ENCODE results near the gene QSOX2.

Gene QSOX2

DNA sequence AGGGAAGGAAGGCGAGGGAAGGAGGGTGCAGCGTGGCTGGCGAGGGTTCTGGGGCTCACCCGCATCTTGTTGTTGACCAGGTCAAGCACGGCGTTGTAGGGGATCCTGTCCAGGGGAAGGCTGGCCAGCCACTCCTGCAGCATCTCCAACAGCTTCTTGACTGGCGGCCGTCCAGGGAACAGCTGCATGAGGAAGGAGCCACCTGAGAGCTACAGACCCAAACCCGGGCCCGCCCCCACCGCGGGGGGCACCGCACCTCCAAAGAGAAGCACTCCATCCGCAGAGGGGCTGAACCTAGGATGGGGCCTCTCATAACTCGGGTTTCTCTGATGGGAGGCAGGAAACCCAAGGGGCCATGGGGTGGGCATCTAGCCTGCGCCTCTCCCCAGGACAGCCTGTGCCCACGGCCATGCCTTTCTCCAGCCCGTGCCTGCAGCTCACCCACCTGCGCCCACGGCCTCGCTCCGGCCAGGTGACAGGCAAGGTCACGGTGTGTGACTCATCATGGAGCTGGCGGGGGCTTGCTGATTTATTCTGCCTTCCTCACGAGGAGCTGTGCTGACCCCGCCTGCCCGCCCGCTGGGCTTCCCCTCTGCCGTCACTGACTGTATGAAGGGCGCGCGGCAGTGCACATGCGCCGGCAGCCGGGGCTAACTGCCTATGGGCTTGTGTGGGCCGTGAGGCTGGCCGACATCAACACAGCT lies 28.9 kb downstream of the QSOX2 start:
- H3K36me3 ChIP-seq (ENCODE audit: control insufficient read depth, insufficient read depth, low read length) = peaks cover 39% of the 10 kb centered on the region
- TF ChIP-seq, protein P1, sequence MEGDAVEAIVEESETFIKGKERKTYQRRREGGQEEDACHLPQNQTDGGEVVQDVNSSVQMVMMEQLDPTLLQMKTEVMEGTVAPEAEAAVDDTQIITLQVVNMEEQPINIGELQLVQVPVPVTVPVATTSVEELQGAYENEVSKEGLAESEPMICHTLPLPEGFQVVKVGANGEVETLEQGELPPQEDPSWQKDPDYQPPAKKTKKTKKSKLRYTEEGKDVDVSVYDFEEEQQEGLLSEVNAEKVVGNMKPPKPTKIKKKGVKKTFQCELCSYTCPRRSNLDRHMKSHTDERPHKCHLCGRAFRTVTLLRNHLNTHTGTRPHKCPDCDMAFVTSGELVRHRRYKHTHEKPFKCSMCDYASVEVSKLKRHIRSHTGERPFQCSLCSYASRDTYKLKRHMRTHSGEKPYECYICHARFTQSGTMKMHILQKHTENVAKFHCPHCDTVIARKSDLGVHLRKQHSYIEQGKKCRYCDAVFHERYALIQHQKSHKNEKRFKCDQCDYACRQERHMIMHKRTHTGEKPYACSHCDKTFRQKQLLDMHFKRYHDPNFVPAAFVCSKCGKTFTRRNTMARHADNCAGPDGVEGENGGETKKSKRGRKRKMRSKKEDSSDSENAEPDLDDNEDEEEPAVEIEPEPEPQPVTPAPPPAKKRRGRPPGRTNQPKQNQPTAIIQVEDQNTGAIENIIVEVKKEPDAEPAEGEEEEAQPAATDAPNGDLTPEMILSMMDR (IDR thresholded peaks at IDR 0.05; ENCODE audit: insufficient read depth, low read length, poor library complexity, severe bottlenecking) = no peak
- H3K4me3 ChIP-seq (replicated peaks; ENCODE audit: low read depth, low read length) = no peak overlapping the region
- DNase-seq (ENCODE audit: extremely low read depth, insufficient read length) = no peak
- H3K27me3 ChIP-seq (replicated peaks; ENCODE audit: control insufficient read depth, insufficient read depth, low read length) = no peaks in the 10 kb centered on the region

DNA sequence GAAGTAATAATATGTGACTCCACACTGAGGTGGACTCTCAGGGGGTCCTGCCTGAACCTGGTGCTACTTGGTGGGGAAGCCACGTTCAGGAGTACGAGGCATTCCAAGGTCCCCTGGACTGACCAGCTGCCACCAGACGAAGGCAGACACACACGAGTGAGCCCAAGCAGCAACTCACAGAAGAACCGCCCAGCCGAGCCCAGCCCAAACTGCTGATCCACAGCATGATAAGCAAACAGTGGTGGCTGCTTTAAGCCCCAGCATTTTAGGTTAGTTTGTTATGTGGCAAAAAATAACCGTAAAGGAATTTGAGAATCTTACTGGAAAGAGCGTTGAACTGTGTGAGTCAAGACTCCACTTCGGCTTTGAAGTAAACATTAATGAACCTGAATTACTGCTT lies 31.9 kb downstream of the QSOX2 start:
- peaks cover 37% of the 10 kb centered on the region for H3K36me3 ChIP-seq (ENCODE audit: control insufficient read depth, insufficient read depth, low read length)
- DNase-seq (ENCODE audit: extremely low read depth, insufficient read length) = no peak
- TF ChIP-seq, protein P1 (IDR thresholded peaks at IDR 0.05; ENCODE audit: insufficient read depth, low read length, poor library complexity, severe bottlenecking) = no peak
- H3K4me3 ChIP-seq (replicated peaks; ENCODE audit: low read depth, low read length) = no peak overlapping the region
- no peaks in the 10 kb centered on the region for H3K27me3 ChIP-seq (replicated peaks; ENCODE audit: control insufficient read depth, insufficient read depth, low read length)

DNA sequence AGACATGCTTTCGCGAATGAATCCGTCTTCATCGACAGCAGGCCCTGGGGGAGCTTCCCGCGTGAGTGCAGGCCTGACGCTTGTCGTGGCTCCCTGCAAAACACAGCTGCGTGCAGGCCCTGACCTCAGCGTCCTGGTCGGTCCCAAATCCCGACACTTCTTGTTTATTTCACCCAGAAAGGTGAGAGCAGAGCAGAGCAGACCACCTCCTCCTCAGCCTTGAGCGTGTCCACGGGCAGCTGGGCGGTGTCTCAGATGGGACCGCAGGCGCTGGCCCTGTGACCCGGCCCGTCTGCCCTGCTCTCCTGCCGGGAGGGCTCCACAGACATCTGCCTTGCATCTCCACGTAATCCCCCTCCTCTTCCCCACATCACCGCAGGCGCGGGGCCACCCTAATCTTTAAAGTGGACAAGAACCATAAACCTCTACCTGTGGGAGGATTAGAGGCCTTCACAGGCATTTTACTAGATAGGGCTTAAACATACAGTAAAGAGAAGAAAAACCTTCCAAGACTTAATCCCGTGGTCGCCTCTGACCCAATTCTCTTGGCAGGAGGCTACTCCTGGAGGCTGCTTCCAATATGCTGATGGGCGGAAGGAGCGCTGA lies 33.2 kb downstream of the QSOX2 start:
- peaks cover 33% of the 10 kb centered on the region for H3K36me3 ChIP-seq (ENCODE audit: control insufficient read depth, insufficient read depth, low read length)
- TF ChIP-seq, protein P1 (IDR thresholded peaks at IDR 0.05; ENCODE audit: insufficient read depth, low read length, poor library complexity, severe bottlenecking) = no peak
- no peak for DNase-seq (ENCODE audit: extremely low read depth, insufficient read length)
- no peaks in the 10 kb centered on the region for H3K27me3 ChIP-seq (replicated peaks; ENCODE audit: control insufficient read depth, insufficient read depth, low read length)
- H3K4me3 ChIP-seq (replicated peaks; ENCODE audit: low read depth, low read length) = no peak overlapping the region

DNA sequence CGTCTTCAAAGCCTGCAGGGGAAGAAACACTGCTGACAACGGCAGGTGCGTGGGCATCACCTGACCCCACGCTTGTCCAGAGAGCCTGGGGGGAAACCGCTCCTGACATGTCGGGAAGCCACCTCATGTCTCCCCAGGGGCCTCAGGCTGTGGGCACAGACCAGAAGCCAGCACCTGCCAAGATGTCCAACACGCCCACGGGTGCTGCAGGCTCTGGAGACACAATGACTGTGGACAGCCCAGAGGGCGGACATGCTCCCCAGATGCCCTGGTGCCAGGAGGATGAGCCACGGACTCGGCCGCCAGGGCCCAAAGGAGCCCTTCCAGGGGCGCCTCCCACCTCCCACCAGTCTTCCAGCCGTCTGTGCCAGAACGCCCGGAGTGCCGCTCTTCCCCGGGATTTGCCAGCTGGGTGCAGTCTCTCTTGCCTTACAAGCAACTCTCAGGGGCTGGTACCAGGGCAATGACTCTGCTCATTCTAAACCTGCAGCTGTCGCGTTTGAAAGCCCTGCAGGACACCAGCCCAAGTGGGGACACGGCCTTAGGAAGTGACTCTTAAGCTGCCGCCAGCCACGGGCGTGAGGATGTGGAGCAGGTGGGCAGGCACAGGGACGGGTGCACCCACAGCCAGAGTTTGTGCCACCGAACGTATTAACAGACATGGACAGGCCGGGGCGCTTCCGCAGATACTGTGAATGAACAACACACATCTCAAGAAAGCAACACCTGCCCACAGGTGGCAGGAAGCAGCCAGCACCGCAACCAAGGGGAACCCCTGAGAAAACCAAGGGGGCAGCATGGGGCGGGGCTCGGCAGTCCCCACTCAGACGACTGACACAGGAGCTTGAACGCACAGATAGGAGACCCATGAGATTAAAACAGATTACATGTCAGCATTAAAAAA lies 33.9 kb downstream of the QSOX2 start:
- H3K4me3 ChIP-seq (replicated peaks; ENCODE audit: low read depth, low read length) = no peak overlapping the region
- DNase-seq (ENCODE audit: extremely low read depth, insufficient read length) = no peak
- TF ChIP-seq, protein P1 (IDR thresholded peaks at IDR 0.05; ENCODE audit: insufficient read depth, low read length, poor library complexity, severe bottlenecking) = no peak
- H3K36me3 ChIP-seq (ENCODE audit: control insufficient read depth, insufficient read depth, low read length) = peaks cover 32% of the 10 kb centered on the region
- no peaks in the 10 kb centered on the region for H3K27me3 ChIP-seq (replicated peaks; ENCODE audit: control insufficient read depth, insufficient read depth, low read length)

DNA sequence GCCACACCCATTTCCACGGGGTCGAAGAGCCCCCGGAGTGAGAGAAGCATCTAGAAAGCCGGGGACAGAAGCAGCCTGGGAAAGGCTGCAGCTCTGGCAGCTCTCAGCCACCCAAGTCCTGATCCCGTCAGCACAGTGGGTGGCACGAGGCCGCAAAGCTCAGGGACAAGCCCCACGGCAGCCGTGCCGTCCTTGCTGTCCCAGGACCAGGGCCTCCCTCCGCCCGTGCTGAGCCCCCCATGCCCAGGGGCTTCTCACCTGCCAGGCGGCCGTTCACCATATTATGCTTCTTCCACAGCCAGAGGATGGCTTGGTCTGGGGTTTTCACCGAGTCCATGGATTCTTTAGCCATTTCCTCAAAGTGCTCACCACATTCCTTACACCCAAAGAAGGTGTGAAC lies 34.6 kb downstream of the QSOX2 start:
- Histone ChIP-seq H3K4me3 (replicated peaks; ENCODE audit: low read depth, low read length) (no peak overlapping the region), H3K27me3 (replicated peaks; ENCODE audit: control insufficient read depth, insufficient read depth, low read length) (no peaks in the 10 kb centered on the region), H3K36me3 (ENCODE audit: control insufficient read depth, insufficient read depth, low read length) (peaks cover 30% of the 10 kb centered on the region)
- TF ChIP-seq, protein P1 (IDR thresholded peaks at IDR 0.05; ENCODE audit: insufficient read depth, low read length, poor library complexity, severe bottlenecking) = no peak
- DNase-seq (ENCODE audit: extremely low read depth, insufficient read length) = no peak
